Neuron (in vitro differentiated cells): ENCODE results near the gene ITPK1.
A peak's percentile ranks its signal among the peaks of the same experiment; 100 is the strongest.

Experiments
- H2AFZ ChIP-seq: one replicate; pipeline ENCODE4 v1.6.1; 2013; ENCODE audit warnings: low read depth, mild to moderate bottlenecking, inconsistent platforms, low read length, moderate library complexity
- H3K27me3 ChIP-seq: one replicate; pipeline ENCODE4 v1.6.1; 2013; ENCODE audit warnings: low read length; ENCODE audit not compliant: insufficient read depth
- H3K36me3 ChIP-seq: one replicate; pipeline ENCODE4 v1.6.1; 2013; ENCODE audit warnings: low read length; ENCODE audit not compliant: insufficient read depth
- H3K4me1 ChIP-seq: one replicate; pipeline ENCODE4 v1.6.1; 2013; ENCODE audit warnings: low read length; ENCODE audit not compliant: insufficient read depth
- H3K4me3 ChIP-seq: 2 replicates; pipeline ENCODE4 v1.5.1; 2013; ENCODE audit warnings: mild to moderate bottlenecking, low read length, moderate library complexity
- H3K9me3 ChIP-seq: one replicate; pipeline ENCODE4 v1.6.1; 2013; ENCODE audit warnings: low read length

ITPK1 gene

DNA sequence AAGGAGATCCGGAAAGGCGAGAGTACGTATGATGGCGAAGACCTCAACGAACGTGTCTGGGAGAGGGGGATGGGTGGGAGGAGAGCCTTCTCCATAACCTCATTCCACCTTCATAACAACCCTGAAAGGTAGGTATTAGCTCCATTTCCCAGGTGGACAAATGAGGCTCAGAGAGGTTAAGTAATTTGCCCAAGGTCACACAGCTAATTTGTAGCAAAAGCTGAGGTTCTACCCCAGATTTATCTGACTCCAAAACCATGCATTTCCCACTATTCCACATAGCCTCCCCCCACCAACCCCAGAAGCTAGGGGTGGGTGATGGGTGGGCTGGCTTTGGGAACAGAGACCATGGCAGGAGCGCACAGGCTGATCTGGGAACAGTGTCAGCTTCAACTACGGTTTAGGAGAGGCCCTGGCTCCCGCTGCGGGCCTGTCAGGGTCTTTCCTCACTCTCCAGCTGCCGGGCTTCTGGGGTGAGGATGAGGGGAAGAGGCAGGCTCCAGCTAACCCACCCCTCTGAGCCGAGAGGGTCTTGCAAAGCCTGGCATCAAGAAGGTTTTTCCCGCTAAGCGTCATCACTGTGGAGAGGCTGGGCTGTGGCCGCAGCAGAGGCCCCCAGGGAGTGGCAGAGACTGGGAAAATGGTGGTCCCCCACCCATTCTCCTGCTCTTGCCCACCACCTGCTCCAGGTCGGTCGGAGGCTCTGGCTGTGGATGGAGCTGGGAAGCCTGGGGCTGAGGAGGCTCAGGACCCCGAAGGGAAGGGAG lies 183.9 kb downstream of the ITPK1 start:
- H3K4me3 ChIP-seq = no peak overlapping the region
- no peaks in the 10 kb centered on the region for H3K9me3 ChIP-seq
- H3K4me1 ChIP-seq = no peaks in the 10 kb centered on the region
- H3K36me3 ChIP-seq = no peaks in the 10 kb centered on the region
- H2AFZ ChIP-seq = no peak overlapping the region
- no peaks in the 10 kb centered on the region for H3K27me3 ChIP-seq

DNA sequence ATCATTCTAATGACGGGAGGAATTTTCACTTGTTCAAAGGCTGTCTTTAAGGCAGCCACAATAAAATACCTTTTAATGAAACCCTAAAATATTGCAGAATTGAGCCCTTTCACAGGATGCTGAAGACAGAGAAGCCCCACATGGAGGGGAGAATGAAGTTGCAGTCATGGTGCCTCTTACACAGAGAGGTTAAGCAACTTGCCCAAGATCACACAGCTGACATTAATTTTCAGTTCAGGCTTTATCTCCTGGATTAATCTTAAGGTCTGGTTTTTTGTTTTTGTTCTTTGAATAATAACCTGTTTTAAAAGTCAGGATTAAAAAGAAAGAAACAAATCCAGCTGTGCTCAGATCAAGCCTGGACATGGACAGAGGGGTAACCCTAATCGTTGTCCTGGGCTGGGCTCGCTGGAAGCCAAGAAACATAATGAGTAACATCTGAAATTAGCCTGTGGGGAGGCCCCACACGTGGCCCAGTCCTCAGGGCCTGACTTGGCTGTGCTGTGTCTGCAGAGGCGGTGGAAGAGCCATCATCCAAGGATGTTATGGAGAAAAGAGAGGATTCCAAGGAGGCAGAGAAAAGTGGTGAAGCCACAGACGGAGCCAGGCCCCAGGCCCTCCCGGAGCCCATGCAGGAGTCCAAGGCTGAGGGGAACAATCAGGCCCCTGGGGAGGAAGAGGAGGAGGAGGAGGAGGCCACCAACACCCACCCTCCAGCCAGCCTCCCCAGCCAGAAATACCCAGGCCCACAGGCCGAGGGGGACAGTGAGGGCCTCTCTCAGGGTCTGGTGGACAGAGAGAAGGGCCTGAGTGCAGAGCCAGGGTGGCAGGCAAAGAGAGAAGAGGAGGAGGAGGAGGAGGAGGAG lies 184.8 kb downstream of the ITPK1 start:
- Histone ChIP-seq H3K27me3 (no peaks in the 10 kb centered on the region), H3K4me3 (no peak overlapping the region), H3K4me1 (no peaks in the 10 kb centered on the region), H3K9me3 (no peaks in the 10 kb centered on the region), H2AFZ (no peak overlapping the region), H3K36me3 (no peaks in the 10 kb centered on the region)

DNA sequence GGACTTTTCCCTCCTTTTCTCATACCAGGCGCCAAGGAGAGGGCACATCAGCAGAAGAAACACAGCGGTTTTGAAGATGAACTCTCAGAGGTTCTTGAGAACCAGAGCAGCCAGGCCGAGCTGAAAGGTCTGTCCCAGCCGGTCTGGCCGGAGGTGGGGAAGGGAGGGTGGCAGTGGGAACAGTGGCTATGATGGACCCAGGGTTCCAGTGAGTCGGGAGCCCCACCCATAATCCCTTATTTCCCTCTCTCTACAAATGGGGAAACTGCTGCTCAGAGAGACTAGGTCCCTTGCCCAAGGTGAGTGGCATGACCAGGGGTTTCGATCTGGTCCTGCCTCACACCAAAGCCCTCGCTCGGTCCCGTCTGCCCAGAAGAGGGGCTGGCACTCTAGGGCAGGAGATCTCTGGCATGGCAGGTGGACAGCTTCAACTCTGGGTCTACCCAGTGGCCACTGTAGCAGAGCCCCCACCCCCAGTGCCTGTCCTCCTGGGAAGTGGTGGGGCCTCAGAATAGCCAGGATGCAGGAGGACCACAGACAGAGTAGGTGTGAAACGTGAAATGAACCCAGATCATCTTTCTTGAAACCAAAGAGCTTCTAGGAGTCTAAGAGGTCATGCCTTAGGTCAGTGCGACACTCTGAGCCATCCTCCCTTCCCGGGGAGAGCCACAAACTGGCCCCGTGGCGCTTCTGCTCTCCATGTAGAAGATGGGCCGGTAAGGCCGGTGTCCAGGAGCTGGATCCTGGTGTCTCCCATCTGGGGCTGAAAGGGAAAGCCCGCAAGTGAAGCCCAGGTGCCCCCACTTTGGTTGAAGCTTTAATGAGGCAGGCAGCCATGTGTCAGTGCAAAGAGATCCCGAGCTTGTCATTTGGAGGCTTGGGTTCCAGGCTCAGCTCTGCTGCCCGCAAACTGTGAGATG lies 185.8 kb downstream of the ITPK1 start:
- Histone ChIP-seq H3K27me3 (no peaks in the 10 kb centered on the region), H3K9me3 (no peaks in the 10 kb centered on the region), H2AFZ (no peak overlapping the region), H3K4me1 (no peaks in the 10 kb centered on the region), H3K4me3 (no peak overlapping the region), H3K36me3 (no peaks in the 10 kb centered on the region)

DNA sequence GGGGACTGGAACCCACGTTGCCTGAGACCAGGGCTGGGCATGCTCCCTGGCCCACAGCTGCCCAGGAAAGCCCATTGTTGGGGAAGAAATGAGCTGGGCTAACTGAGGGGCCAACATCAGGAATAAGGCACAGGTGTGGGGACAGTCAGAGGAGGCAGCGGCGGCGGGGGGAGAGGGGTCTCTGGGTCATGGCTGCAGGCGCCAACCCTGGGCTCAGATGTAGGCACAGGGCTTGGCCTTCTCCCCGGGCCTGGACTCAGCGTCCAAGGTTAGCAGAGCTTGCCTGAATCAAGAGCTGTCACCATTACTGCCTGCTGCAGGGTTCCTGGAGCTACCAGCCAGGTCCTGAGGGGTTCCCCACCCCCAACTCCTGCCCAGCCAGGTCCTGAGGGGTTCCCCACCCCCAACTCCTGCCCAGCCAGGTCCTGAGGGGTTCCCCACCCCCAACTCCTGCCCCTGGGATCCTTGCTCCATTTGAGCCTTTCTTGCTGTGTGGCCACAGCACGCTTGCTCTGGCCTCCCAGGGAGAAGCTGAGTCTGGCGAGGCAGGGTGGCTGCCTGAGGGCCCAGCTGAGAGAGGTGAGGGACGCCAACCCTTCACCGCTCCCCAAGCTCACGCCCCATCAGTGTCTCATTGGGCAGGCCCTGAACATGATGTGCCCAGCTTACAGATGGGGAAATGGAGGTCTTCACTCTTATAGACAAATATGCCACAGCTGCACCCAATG lies 186.6 kb downstream of the ITPK1 start:
- no peaks in the 10 kb centered on the region for H3K27me3 ChIP-seq
- no peak overlapping the region for H2AFZ ChIP-seq
- H3K4me3 ChIP-seq = no peak overlapping the region
- H3K9me3 ChIP-seq = no peaks in the 10 kb centered on the region
- H3K36me3 ChIP-seq = no peaks in the 10 kb centered on the region
- peaks cover under 1% of the 10 kb centered on the region for H3K4me1 ChIP-seq

DNA sequence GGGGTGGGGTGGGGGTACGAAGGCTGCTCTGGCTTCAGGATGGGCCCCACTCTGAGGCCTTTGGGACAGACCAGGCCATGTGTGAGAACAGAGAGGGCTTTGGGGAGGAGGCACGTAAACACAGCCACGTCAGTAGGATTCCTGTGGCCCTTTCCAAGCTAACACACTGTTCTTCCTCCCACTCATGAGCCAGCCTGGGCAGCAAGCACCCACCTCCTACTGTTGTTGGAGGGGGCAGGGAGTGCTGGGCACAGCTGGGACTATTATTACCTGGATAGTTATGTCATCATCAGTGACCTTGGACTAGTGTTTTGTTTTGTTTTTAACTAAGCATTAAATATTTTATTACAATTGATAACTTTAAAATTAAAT lies 187.5 kb downstream of the ITPK1 start:
- Histone ChIP-seq H3K27me3 (no peaks in the 10 kb centered on the region), H3K36me3 (no peaks in the 10 kb centered on the region), H2AFZ (no peak overlapping the region), H3K9me3 (no peaks in the 10 kb centered on the region), H3K4me1 (peaks cover 4% of the 10 kb centered on the region), H3K4me3 (no peak overlapping the region)

DNA sequence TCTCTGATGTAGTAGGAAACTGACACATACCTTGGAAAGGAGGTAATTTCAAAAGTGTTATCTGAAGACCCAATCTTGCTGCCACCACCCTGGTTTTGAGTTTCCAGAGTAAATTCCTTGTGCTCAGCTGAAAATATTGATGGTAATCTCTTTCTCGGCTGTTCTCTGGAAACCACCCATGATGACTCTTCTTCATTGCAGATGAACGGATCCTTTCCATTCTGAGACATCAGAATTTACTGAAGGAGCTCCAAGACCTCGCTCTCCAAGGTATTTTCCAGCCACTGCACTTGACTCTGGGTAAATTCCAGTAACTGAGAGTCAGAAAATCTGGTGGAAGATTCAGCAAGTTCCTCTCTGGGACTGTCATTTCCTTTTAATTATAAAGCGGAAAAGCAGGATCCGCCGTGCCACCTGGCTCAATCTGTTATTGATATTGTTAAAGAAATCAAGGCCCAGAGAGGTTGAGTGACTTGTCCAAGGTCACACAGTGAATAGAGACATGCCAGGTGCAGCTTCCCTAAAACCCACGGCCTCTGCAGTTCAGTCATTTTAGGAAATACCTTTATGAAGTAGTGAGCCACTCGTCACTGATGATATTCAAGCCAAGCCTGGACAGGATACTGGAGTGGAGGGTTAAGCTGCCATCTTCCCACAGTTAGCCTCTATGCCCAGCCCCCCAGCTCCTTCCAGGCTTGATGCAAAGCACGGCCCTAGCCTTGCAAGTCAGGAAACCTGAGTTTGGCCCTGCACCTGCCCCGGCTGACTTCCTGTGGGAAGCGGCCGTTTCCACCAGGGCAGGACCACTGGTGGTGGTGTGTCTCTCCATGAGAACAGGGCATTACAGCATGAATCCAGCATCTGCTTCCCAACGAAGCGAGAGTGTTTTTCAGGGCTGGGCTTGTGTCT lies 188.1 kb downstream of the ITPK1 start:
- Histone ChIP-seq H3K4me3 (no peak overlapping the region), H3K27me3 (peaks cover 2% of the 10 kb centered on the region), H3K36me3 (no peaks in the 10 kb centered on the region)

DNA sequence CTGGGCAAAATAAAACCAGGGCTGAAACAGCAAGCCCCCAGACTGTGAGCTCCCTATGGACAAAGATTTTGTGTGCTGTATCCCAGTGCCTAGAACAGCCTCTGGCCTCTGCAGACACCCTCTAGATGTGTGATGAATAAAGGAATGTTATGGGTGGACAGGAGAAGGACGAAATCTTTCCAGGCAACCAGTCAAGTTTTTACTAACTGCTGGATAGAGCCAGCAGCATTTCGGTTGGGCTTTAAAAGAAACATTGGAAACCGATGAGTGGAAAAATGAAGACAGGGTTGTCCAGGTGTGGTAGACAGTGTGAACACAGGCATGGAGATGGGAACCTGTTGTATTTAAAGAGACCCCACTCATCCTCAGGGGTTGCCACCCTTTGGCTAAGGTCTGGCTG lies 188.8 kb downstream of the ITPK1 start:
- H3K4me3 ChIP-seq = no peak overlapping the region
- H3K9me3 ChIP-seq = no peaks in the 10 kb centered on the region
- no peak overlapping the region for H2AFZ ChIP-seq
- no peaks in the 10 kb centered on the region for H3K36me3 ChIP-seq
- H3K27me3 ChIP-seq = peaks cover 8% of the 10 kb centered on the region
- H3K4me1 ChIP-seq = peaks cover 4% of the 10 kb centered on the region

More for the DNA sequence above, 188.1 kb downstream of the ITPK1 start:
- no peaks in the 10 kb centered on the region for H3K9me3 ChIP-seq
- peaks cover 4% of the 10 kb centered on the region for H3K4me1 ChIP-seq
- H2AFZ ChIP-seq = no peak overlapping the region

DNA sequence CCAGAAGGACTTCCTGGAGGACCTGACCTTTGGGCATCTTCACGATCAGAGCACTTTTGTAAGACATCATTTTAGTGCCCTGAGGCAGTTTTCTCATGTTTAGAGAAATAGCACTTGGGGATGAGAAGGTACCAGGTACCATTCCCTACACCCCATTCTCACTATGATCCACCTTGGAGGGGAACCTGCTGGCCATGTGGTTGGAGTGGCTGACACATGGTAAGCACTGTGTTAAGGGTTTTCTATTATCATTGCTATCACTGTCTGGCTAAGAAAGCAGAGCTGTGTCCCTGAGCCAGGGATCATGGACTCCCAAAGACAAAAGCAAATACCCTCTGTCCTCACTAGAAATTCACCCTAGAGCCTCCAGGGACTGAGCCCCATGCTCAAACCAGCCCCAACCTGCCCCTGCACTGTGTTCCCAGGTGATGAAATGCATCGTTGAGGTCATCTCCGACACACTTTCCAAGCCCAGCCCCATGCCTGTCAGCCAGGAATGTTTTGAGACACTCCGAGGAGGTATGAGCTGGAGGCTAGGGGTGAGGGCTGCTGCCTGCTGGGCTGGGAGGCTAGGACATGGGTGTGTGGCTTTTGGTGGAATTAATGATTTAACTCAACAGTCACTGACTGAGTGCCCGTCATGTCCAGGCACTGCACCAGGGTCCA lies 189.4 kb downstream of the ITPK1 start:
- Histone ChIP-seq H3K36me3 (no peaks in the 10 kb centered on the region), H3K9me3 (no peaks in the 10 kb centered on the region), H3K4me1 (peaks cover 4% of the 10 kb centered on the region), H3K27me3 (peaks cover 11% of the 10 kb centered on the region), H2AFZ (no peak overlapping the region), H3K4me3 (no peak overlapping the region)

DNA sequence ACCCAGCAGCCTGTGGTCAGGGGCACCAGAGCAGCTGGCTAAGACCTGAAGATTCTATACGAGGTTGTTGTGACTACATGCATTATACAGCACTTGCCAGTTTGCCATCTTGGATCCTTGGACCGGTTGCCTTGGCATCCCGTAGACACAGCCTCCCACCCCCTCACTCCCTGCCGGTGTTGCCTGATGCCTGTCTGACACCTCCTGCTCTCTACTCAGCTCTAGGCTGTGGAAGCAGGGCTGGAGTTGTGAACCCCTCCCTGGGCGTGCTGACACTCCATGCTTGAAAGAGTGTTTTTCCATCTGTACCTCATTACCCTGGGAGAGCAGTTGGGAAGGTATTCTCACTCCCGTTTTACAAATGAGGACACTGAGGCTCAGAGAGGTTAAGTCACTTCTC lies 190.3 kb downstream of the ITPK1 start:
- Histone ChIP-seq H3K4me1 (peaks cover 4% of the 10 kb centered on the region), H2AFZ (no peak overlapping the region), H3K27me3 (peaks cover 14% of the 10 kb centered on the region), H3K9me3 (no peaks in the 10 kb centered on the region), H3K36me3 (no peaks in the 10 kb centered on the region), H3K4me3 (no peak overlapping the region)

DNA sequence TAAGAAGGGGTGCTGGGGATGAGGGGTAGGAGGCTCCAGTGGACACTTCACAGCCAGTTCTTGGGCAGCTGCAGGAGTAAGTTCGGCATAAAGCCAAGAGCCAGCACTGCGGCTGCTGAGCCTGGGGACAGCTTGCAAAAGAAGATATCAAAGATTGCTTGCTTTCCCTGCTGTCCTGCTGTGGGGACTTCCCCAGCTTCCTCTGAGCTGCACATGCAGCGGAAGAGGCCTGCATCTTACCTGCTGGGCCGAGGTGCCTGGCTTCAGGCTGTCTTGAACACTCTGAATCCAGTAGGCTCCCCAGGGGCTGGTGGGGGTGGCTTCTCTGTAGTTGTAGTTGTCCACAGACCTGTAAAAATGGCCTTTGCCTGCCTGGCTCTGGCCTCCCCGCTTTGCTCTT lies 191.5 kb downstream of the ITPK1 start:
- Histone ChIP-seq H3K9me3 (no peaks in the 10 kb centered on the region), H3K4me3 (no peak overlapping the region), H3K36me3 (no peaks in the 10 kb centered on the region), H3K4me1 (peaks cover 4% of the 10 kb centered on the region), H2AFZ (no peak overlapping the region), H3K27me3 (peaks cover 19% of the 10 kb centered on the region)

DNA sequence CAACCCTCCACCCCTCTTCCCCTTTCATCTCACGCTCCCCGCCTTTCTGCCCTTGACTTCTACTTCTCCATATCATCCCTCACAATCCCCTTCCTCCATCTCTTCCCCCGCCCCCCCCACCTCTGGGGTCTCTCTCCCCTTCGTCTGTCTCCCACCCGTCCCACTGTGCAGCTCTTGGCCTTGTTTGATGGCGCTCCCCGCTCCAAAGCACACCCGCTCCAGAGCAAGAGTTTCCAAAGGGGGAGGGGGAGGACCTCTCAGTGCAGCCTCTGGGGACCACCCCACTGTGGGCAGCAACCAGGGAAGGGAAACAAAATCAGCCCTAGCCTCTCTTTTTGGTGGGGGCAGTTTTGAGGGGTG lies 192.0 kb downstream of the ITPK1 start:
- H3K27me3 ChIP-seq = peaks cover 19% of the 10 kb centered on the region
- H3K4me1 ChIP-seq = peaks cover 4% of the 10 kb centered on the region
- H2AFZ ChIP-seq = peak overlapping the region; percentile 92
- no peaks in the 10 kb centered on the region for H3K36me3 ChIP-seq
- H3K4me3 ChIP-seq = peak overlapping the region; percentile 61
- H3K9me3 ChIP-seq = no peaks in the 10 kb centered on the region
